Lower lobe of right lung (tissue), 2 donors: ENCODE results near the gene PCNT. TPM values are rescaled to one million over a fixed set of nuclear protein-coding genes. Genes with fewer than 3 reads are reported as not detected.

ENCODE experiments used
- ATAC-seq, 2 donors: fragments of 200-7000 bp; cut with Tn5 transposase; one replicate each; pipeline ENCODE4 v1.9.1; 2020 to 2022; ENCODE audit warnings: mild to moderate bottlenecking in 2 of 2, moderate library complexity in 2 of 2
- DNase-seq: peaks from one replicate; pipeline ENCODE4 v3.0.0-alpha.2; 2020
- H3K27ac ChIP-seq: fragments of 200-600 bp; one replicate; pipeline ENCODE4 v1.8.0; 2022
- H3K27me3 ChIP-seq: fragments of 200-600 bp; one replicate; pipeline ENCODE4 v1.8.0; 2022; ENCODE audit warnings: low read depth
- H3K36me3 ChIP-seq: fragments of 200-600 bp; one replicate; pipeline ENCODE4 v1.8.0; 2022; ENCODE audit warnings: mild to moderate bottlenecking
- H3K4me1 ChIP-seq: fragments of 200-600 bp; one replicate; pipeline ENCODE4 v1.8.0; 2022
- H3K4me3 ChIP-seq: fragments of 200-600 bp; one replicate; pipeline ENCODE4 v1.8.0; 2022; ENCODE audit warnings: mild to moderate bottlenecking
- H3K9me3 ChIP-seq: fragments of 200-600 bp; one replicate; pipeline ENCODE4 v1.8.0; 2022
- intact Hi-C: fragments of 100-400 bp; cut with DNase I; formaldehyde crosslinking; loops from one replicate; pipeline ENCODE4 v1.11.0; 2022
- total RNA-seq: library from RNA; stranded (reverse); fragmentation: NEBNext Ultra II Directional; extraction: Animal tissue kit (Norgen Biotek cat#: 25700); gene quantifications from one replicate; pipeline ENCODE4 v1.2.1, GENCODE V29; 2021
- TF ChIP-seq, protein P1 (sequence below): fragments of 200-600 bp; IDR thresholded peaks from one replicate; pipeline ENCODE4 v1.8.0; 2022; ENCODE audit warnings: antibody characterized with exemption, mild to moderate bottlenecking
- donor health status: DM: no; HTN: yes; CAD: no; lungs with severe emphysema.

PCNT gene
- total RNA-seq, 1 donor from 2014 or later: 36.5 TPM

DNA sequence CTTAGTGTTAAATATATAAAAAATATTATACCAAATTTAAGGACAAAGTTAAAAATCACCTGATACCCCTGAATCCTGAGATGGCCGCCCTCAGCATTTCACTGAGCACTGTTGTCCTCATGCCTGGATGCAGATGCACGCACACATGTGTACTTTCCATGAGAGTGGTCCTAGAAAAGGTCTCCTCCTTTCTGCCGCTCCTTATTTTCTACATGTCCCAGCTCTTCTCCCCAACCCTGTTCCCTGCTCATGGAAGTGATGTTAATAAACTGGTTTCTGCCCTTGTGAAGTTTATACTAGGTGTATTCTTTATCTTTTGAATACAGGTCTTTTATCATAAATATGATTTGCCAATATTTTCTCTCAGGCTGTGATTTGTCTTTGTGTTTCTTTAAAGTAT is 167.6 kb downstream of the PCNT start:
- no peak overlapping the region for H3K4me3 ChIP-seq
- ATAC-seq: no peak
- no peaks in the 10 kb centered on the region for H3K9me3 ChIP-seq
- TF ChIP-seq, protein P1, sequence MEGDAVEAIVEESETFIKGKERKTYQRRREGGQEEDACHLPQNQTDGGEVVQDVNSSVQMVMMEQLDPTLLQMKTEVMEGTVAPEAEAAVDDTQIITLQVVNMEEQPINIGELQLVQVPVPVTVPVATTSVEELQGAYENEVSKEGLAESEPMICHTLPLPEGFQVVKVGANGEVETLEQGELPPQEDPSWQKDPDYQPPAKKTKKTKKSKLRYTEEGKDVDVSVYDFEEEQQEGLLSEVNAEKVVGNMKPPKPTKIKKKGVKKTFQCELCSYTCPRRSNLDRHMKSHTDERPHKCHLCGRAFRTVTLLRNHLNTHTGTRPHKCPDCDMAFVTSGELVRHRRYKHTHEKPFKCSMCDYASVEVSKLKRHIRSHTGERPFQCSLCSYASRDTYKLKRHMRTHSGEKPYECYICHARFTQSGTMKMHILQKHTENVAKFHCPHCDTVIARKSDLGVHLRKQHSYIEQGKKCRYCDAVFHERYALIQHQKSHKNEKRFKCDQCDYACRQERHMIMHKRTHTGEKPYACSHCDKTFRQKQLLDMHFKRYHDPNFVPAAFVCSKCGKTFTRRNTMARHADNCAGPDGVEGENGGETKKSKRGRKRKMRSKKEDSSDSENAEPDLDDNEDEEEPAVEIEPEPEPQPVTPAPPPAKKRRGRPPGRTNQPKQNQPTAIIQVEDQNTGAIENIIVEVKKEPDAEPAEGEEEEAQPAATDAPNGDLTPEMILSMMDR: no peak
- intact Hi-C loops: no loop called here
- H3K27ac ChIP-seq: no peak overlapping the region
- no peaks in the 10 kb centered on the region for H3K27me3 ChIP-seq
- H3K36me3 ChIP-seq: peaks cover 33% of the 10 kb centered on the region
- H3K4me1 ChIP-seq: no peaks in the 10 kb centered on the region
- no peak for DNase-seq

DNA sequence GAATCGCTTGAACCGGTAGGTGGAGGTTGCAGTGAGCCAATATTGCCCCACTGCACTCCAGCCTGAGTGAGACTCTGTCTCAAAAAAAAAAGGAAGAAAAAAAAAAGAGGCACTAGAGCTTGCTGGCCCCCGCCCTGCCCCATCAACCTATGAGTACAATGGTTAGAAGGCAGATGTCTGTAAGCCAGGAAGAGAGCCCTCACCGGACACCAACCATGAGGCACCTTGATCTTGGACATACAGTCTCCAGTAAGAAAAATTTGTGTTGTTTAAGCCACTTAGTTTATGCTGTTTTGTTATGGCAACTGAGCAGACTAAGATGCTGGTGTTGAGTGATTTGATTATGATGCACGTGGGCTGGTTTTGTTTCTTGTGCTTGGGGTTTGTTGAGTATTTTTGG is 168.9 kb downstream of the PCNT start:
- peaks cover 36% of the 10 kb centered on the region for H3K36me3 ChIP-seq
- TF ChIP-seq, protein P1: no peak
- H3K4me3 ChIP-seq: no peak overlapping the region
- intact Hi-C loops: no loop called here
- H3K4me1 ChIP-seq: no peaks in the 10 kb centered on the region
- ATAC-seq (no peak), DNase-seq (no peak)
- no peak overlapping the region for H3K27ac ChIP-seq
- H3K27me3 ChIP-seq: no peaks in the 10 kb centered on the region
- H3K9me3 ChIP-seq: no peaks in the 10 kb centered on the region

DNA sequence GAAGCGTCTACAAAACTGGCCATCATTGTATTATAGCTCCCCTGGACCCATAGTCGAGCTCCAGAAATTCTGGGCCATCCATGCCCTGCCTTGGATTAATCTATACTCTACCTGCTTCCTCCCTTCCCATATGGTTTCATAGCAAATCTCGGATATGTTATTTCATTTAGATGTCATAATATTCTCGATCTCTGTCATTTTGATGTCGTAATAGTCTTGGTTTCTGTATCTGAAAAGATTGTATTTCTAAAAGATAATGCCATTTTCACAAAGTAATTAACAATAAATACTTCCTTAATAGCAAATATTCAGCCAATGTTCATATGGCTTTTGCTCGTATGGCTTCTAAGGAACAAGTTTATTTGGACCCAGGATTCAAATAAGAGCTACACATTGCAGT is 169.9 kb downstream of the PCNT start:
- H3K36me3 ChIP-seq: peaks cover 42% of the 10 kb centered on the region
- ATAC-seq: no peak
- H3K9me3 ChIP-seq: no peaks in the 10 kb centered on the region
- H3K27ac ChIP-seq: no peak overlapping the region
- intact Hi-C loops: no loop called here
- no peak for DNase-seq
- TF ChIP-seq, protein P1: no peak
- H3K27me3 ChIP-seq: no peaks in the 10 kb centered on the region
- no peak overlapping the region for H3K4me3 ChIP-seq
- H3K4me1 ChIP-seq: no peaks in the 10 kb centered on the region

Other genes starting within 250 kb of the PCNT start
- 227 TPM for gene COL6A2, start 226.0 kb upstream of the PCNT start, total RNA-seq
- gene FTCD, start 168.6 kb upstream of the PCNT start, total RNA-seq: 1.5 TPM
- gene SPATC1L, start 139.7 kb upstream of the PCNT start, total RNA-seq: 8.6 TPM
- gene LSS, start 95.4 kb upstream of the PCNT start, total RNA-seq: 91.0 TPM
- 96.2 TPM for gene MCM3AP, start 38.5 kb upstream of the PCNT start, total RNA-seq
- 20.4 TPM for gene YBEY, start 37.8 kb upstream of the PCNT start, total RNA-seq
- gene C21orf58, start 286 bp upstream of the PCNT start, total RNA-seq: 9.5 TPM
- 41.0 TPM for gene DIP2A, start 134.7 kb downstream of the PCNT start, total RNA-seq